ENCODE data around the gene NXPH3. TPM values are rescaled to one million over a fixed set of nuclear protein-coding genes. Genes with fewer than 3 reads are reported as not detected.

Gene NXPH3
- total RNA-seq, 1 experiment from 2014 or later: 2.2 TPM

GRCh38 chr17:49618028-49618611, 42.4 kb downstream of the NXPH3 start:
- DNase-seq (ENCODE audit: low read depth in 1 of 2, low spot score in 2 of 2): no peak
- H3K27ac ChIP-seq: no peak overlapping the region
- no peak overlapping the region for H3K4me3 ChIP-seq
- peaks cover 88% of the 10 kb centered on the region for H3K36me3 ChIP-seq
- H3K9me3 ChIP-seq (replicated peaks): no peaks in the 10 kb centered on the region
- H3K4me1 ChIP-seq (replicated peaks): peaks cover 6% of the 10 kb centered on the region; the same call in 1 of the 2 replicates
- no peaks in the 10 kb centered on the region for H3K27me3 ChIP-seq (replicated peaks)

GRCh38 chr17:49621420-49621819, 45.7 kb downstream of the NXPH3 start:
- Histone ChIP-seq H3K36me3 (peaks cover 68% of the 10 kb centered on the region), H3K4me3 (no peak overlapping the region), H3K9me3 (replicated peaks) (no peaks in the 10 kb centered on the region), H3K27ac (no peak overlapping the region), H3K27me3 (replicated peaks) (no peaks in the 10 kb centered on the region), H3K4me1 (replicated peaks) (peaks cover 6% of the 10 kb centered on the region; the same call in 1 of the 2 replicates)
- no peak for DNase-seq (ENCODE audit: low read depth in 1 of 2, low spot score in 2 of 2)

- DNase-seq (ENCODE audit: low read depth in 1 of 2, low spot score in 2 of 2): no peak
- H3K36me3 ChIP-seq: peaks cover 62% of the 10 kb centered on the region
- no peak overlapping the region for H3K27ac ChIP-seq
Measured at GRCh38 chr17:49621946-49622529, 46.4 kb downstream of the NXPH3 start.

GRCh38 chr17:49624896-49625295, 49.2 kb downstream of the NXPH3 start:
- peaks cover 3% of the 10 kb centered on the region for H3K4me1 ChIP-seq (replicated peaks)
- no peak overlapping the region for H3K27ac ChIP-seq
- H3K36me3 ChIP-seq: peaks cover 36% of the 10 kb centered on the region
- H3K4me3 ChIP-seq: no peak overlapping the region
- H3K27me3 ChIP-seq (replicated peaks): no peaks in the 10 kb centered on the region
- no peak for DNase-seq (ENCODE audit: low read depth in 1 of 2, low spot score in 2 of 2)
- no peaks in the 10 kb centered on the region for H3K9me3 ChIP-seq (replicated peaks)

More at GRCh38 chr17:49621946-49622529, 46.4 kb downstream of the NXPH3 start:
- Histone ChIP-seq H3K4me1 (replicated peaks) (peaks cover 6% of the 10 kb centered on the region; the same call in 1 of the 2 replicates), H3K9me3 (replicated peaks) (no peaks in the 10 kb centered on the region), H3K27me3 (replicated peaks) (no peaks in the 10 kb centered on the region), H3K4me3 (no peak overlapping the region)

GRCh38 chr17:49629447-49629846, 53.8 kb downstream of the NXPH3 start:
- Histone ChIP-seq H3K4me3 (no peak overlapping the region), H3K4me1 (replicated peaks) (peaks cover 46% of the 10 kb centered on the region), H3K27ac (no peak overlapping the region), H3K27me3 (replicated peaks) (no peaks in the 10 kb centered on the region), H3K36me3 (peaks cover 11% of the 10 kb centered on the region), H3K9me3 (replicated peaks) (no peaks in the 10 kb centered on the region)
- DNase-seq (ENCODE audit: low read depth in 1 of 2, low spot score in 2 of 2): no peak

GRCh38 chr17:49630113-49630900, 54.6 kb downstream of the NXPH3 start:
- Histone ChIP-seq H3K4me3 (no peak overlapping the region), H3K27me3 (replicated peaks) (no peaks in the 10 kb centered on the region), H3K27ac (no peak overlapping the region), H3K9me3 (replicated peaks) (no peaks in the 10 kb centered on the region), H3K36me3 (peaks cover 11% of the 10 kb centered on the region), H3K4me1 (replicated peaks) (peaks cover 55% of the 10 kb centered on the region)
- DNase-seq (ENCODE audit: low read depth in 1 of 2, low spot score in 2 of 2): no peak

- no peak overlapping the region for H3K4me3 ChIP-seq
- H3K27me3 ChIP-seq (replicated peaks): no peaks in the 10 kb centered on the region
- H3K36me3 ChIP-seq: peaks cover 13% of the 10 kb centered on the region
- H3K4me1 ChIP-seq (replicated peaks): peaks cover 67% of the 10 kb centered on the region
- no peak for DNase-seq (ENCODE audit: low read depth in 1 of 2, low spot score in 2 of 2)
- H3K27ac ChIP-seq: no peak overlapping the region
- no peaks in the 10 kb centered on the region for H3K9me3 ChIP-seq (replicated peaks)
Measured at GRCh38 chr17:49631496-49631895, 55.8 kb downstream of the NXPH3 start.

Other genes with a start within 250 kb of the NXPH3 start
- 23.8 and 37.1 TPM in 2 replicates for gene ZNF652, start 213.6 kb upstream of the NXPH3 start, total RNA-seq (2014; rRNA removed; shearing (Covaris generic))
- 275 and 280 TPM in 2 replicates for gene PHB1, start 161.0 kb upstream of the NXPH3 start, total RNA-seq (2014; rRNA removed; shearing (Covaris generic))
- 0.11 and 2.3 TPM in 2 replicates for gene NGFR, start 80.6 kb upstream of the NXPH3 start, total RNA-seq (2014; rRNA removed; shearing (Covaris generic))
- 61.0 and 73.0 TPM in 2 replicates for gene SPOP, start 102.2 kb downstream of the NXPH3 start, total RNA-seq (2014; rRNA removed; shearing (Covaris generic))
- 140 and 141 TPM in 2 replicates for gene SLC35B1, start 132.1 kb downstream of the NXPH3 start, total RNA-seq (2014; rRNA removed; shearing (Covaris generic))
- 1.3 and 2.6 TPM in 2 replicates for gene FAM117A, start 188.3 kb downstream of the NXPH3 start, total RNA-seq (2014; rRNA removed; shearing (Covaris generic))
- 32.6 and 39.4 TPM in 2 replicates for gene KAT7, start 212.8 kb downstream of the NXPH3 start, total RNA-seq (2014; rRNA removed; shearing (Covaris generic))

All from SJSA1 (cell line).